K562 (cell line): ENCODE results near the gene PIP4K2A. TPM values are rescaled to one million over a fixed set of nuclear protein-coding genes. Genes with fewer than 3 reads are reported as not detected.

Experiments used
- ATAC-seq: fragments of 200-7000 bp; cut with Tn5 transposase; 3 replicates; pipeline ENCODE4 v1.9.1; 2020; ENCODE audit warnings: moderate library complexity
- BruUV-seq: library from RNA; stranded (reverse); fragments of 400-500 nt; replicated peaks from 2 replicates; lab custom pipeline; 2021; lab: Mats Ljungman, UMichigan
- CTCF ChIA-PET: fragments of 300-600 bp; formaldehyde crosslinking; extraction: SDS; loops from one replicate; lab custom pipeline; 2021; ENCODE audit warnings: low intra/inter-chr PET ratio; lab: Yijun Ruan, JAX
- POLR2A ChIA-PET: fragments of 300-600, 350-650 bp; sonication (Branson Sonifier 250); formaldehyde crosslinking; extraction: SDS; loops from one replicate; lab custom pipeline; 2021; ENCODE audit warnings: antibody characterized with exemption, inconsistent platforms; lab: Yijun Ruan, JAX
- DNase-seq, 4 experiments: peaks; one replicate each; pipeline versions ENCODE4 v3.0.0 to v3.0.0-alpha.2; 2011 to 2018; ENCODE audit warnings: low spot score in 3 of 4, mixed read lengths in 3 of 4; ENCODE audit errors: extremely low read depth in 1 of 4
- FAIRE-seq: peaks from 2 replicates; lab custom pipeline; 2011; peaks lifted over from hg19 to GRCh38; lab: Jason Lieb, UNC
- H2AFZ ChIP-seq: 2 replicates; pipeline ENCODE4 v1.6.0; 2011; ENCODE audit warnings: low read depth, low read length, control low read depth, inconsistent platforms
- H3K27ac ChIP-seq: fragments of 200-600 bp; 3 replicates; pipeline ENCODE4 v1.8.0; 2011; ENCODE audit warnings: low read depth, mild to moderate bottlenecking, control low read depth, inconsistent platforms, low read length, moderate library complexity, mixed read lengths; ENCODE audit errors: extremely low read depth
- H3K27me3 ChIP-seq, 2 experiments: fragments of 300-600 bp in 1 of 2; 2 replicates in 1 of 2; 3 replicates in 1 of 2; pipeline versions ENCODE4 v1.6.0 to v1.8.0; 2011; ENCODE audit warnings: inconsistent platforms in 2 of 2, low read length in 2 of 2, mild to moderate bottlenecking in 1 of 2, mixed read lengths in 1 of 2, moderate library complexity in 1 of 2; ENCODE audit not compliant: control insufficient read depth in 2 of 2, insufficient read depth in 2 of 2
- H3K36me3 ChIP-seq: fragments of 300-600 bp; 3 replicates; pipeline ENCODE4 v1.8.0; 2011; ENCODE audit warnings: mild to moderate bottlenecking, low read length, inconsistent platforms; ENCODE audit not compliant: control insufficient read depth, insufficient read depth
- H3K4me1 ChIP-seq, 2 experiments: fragments of 200-600 bp in 1 of 2; replicated peaks in 1 of 2; 2 replicates in 1 of 2; 3 replicates in 1 of 2; pipeline versions ENCODE4 v1.5.1 to v1.8.0; 2011; ENCODE audit warnings: inconsistent platforms in 2 of 2, low read length in 2 of 2, mild to moderate bottlenecking in 1 of 2, mixed read lengths in 1 of 2, moderate library complexity in 1 of 2; ENCODE audit not compliant: control insufficient read depth in 2 of 2, insufficient read depth in 2 of 2
- H3K4me2 ChIP-seq: 2 replicates; pipeline ENCODE4 v1.6.1; 2011; ENCODE audit warnings: low read length, control low read depth, inconsistent platforms, mixed read lengths; ENCODE audit not compliant: insufficient read depth
- H3K4me3 ChIP-seq: fragments of 200-600 bp; sonication (generic), shearing (Covaris generic); 2 replicates; pipeline ENCODE4 v1.5.1; 2016; ENCODE audit warnings: control low read depth, inconsistent platforms
- H3K79me2 ChIP-seq: fragments of 200-600 bp; 3 replicates; pipeline ENCODE4 v1.8.0; 2011; ENCODE audit warnings: low read length, inconsistent platforms; ENCODE audit not compliant: control insufficient read depth, insufficient read depth
- H3K9ac ChIP-seq, 2 experiments: 2 replicates each; pipeline versions ENCODE4 v1.6.0 to v1.6.1; 2011; ENCODE audit warnings: low read depth in 2 of 2, low read length in 2 of 2, control low read depth in 1 of 2, inconsistent platforms in 1 of 2, mild to moderate bottlenecking in 1 of 2, mixed read lengths in 1 of 2; ENCODE audit not compliant: insufficient read depth in 1 of 2
- H3K9me1 ChIP-seq: one replicate; pipeline ENCODE4 v1.6.0; 2011; ENCODE audit warnings: inconsistent platforms, mild to moderate bottlenecking, low read length, moderate library complexity; ENCODE audit not compliant: control insufficient read depth, insufficient read depth
- H3K9me3 ChIP-seq: replicated peaks from 2 replicates; pipeline ENCODE4 v1.5.1; 2011; ENCODE audit warnings: low read depth, low read length, inconsistent platforms; ENCODE audit not compliant: control insufficient read depth, insufficient read depth
- H4K20me1 ChIP-seq: replicated peaks from 2 replicates; pipeline ENCODE4 v1.6.1; 2011; ENCODE audit warnings: low read length, inconsistent platforms, mixed read lengths; ENCODE audit not compliant: control insufficient read depth, insufficient read depth
- ARNT ChIP-seq, 2 experiments: fragments of 450-650 bp; IDR thresholded peaks; 2 replicates each; pipeline ENCODE4 v1.6.1; 2016; ENCODE audit warnings: mild to moderate bottlenecking in 1 of 2
- ATF3 ChIP-seq, 2 experiments: fragments of 450-650 bp in 1 of 2; sonication (generic) in 1 of 2; formaldehyde crosslinking in 1 of 2; IDR thresholded peaks in 1 of 2; conservative IDR thresholded peaks in 1 of 2; 2 replicates each; pipeline versions ENCODE4 v1.6.1 to v1.8.1; 2016 to 2023; ENCODE audit warnings: mild to moderate bottlenecking in 2 of 2, moderate library complexity in 2 of 2, inconsistent platforms in 1 of 2, missing genetic modification reagents in 1 of 2
- GTF2A2 ChIP-seq: IDR thresholded peaks from 2 replicates; pipeline ENCODE4 v1.6.1; 2016; ENCODE audit warnings: mild to moderate bottlenecking, missing genetic modification characterization, missing compliant biosample characterization
- HIVEP1 ChIP-seq: fragments of 250-450 bp; sonication (Bioruptor Pico); IDR thresholded peaks from 2 replicates; pipeline ENCODE4 v1.4.0; 2020; ENCODE audit warnings: mild to moderate bottlenecking
- HNRNPK ChIP-seq: fragments of 200-400 bp; formaldehyde crosslinking; IDR thresholded peaks from one replicate; pipeline ENCODE4 v1.6.1; 2018; ENCODE audit warnings: mild to moderate bottlenecking, low read depth, low read length; ENCODE audit not compliant: poor library complexity, severe bottlenecking
- KDM5B ChIP-seq: fragments of 200-600 bp; sonication (generic); IDR thresholded peaks from 2 replicates; pipeline ENCODE4 v1.6.1; 2012; ENCODE audit warnings: low read depth, mild to moderate bottlenecking, moderate library complexity, low read length, control low read depth, inconsistent platforms; ENCODE audit not compliant: insufficient replicate concordance
- NFATC3 ChIP-seq: fragments of 450-650 bp; IDR thresholded peaks from 2 replicates; pipeline ENCODE4 v1.6.1; 2017; ENCODE audit warnings: mild to moderate bottlenecking
- NFYB ChIP-seq: IDR thresholded peaks from 2 replicates; pipeline ENCODE4 v1.6.1; 2011; ENCODE audit warnings: mild to moderate bottlenecking, moderate library complexity; ENCODE audit not compliant: insufficient read length; ENCODE audit errors: extremely low read depth
- SAFB2 ChIP-seq: fragments of 200-400 bp; formaldehyde crosslinking; IDR thresholded peaks from 2 replicates; pipeline ENCODE4 v1.6.1; 2018; ENCODE audit warnings: borderline replicate concordance, low read length, low read depth, moderate library complexity; ENCODE audit not compliant: severe bottlenecking
- TEAD4 ChIP-seq, 2 experiments: sonication (generic) in 1 of 2; formaldehyde crosslinking in 1 of 2; IDR thresholded peaks; 2 replicates each; pipeline versions ENCODE4 v1.6.1 to v1.8.0; 2012 to 2022; ENCODE audit warnings: borderline replicate concordance in 1 of 2, inconsistent platforms in 1 of 2, low read length in 1 of 2, mild to moderate bottlenecking in 1 of 2, missing genetic modification reagents in 1 of 2
- whole genome bisulfite sequencing: fragments of 100-300 bp; shearing (Covaris generic); methylation state at CpG from one replicate; pipeline ENCODE4 v1.1.6; 2016; ENCODE audit warnings: low coverage, mixed read lengths; ENCODE audit not compliant: insufficient coverage; ENCODE audit errors: missing lambda C conversion rate; 5-methylcytosine and 5-hydroxymethylcytosine counted together
- in situ Hi-C: fragments of 300-500 bp; cut with MboI; formaldehyde crosslinking; loops from 4 replicates; pipeline ENCODE4 v1.15.0; 2018; ENCODE audit warnings: inconsistent platforms, mixed read lengths
- intact Hi-C: fragments of 100-400 bp; cut with micrococcal nuclease; formaldehyde crosslinking; loops from 2 replicates; pipeline ENCODE4 v1.14.2; 2022
- polyA plus RNA-seq, 8 experiments: library from polyadenylated mRNA; depleted of rRNA in 4 of 8; stranded (reverse) in 5 of 8; unstranded in 3 of 8; fragments of >200 nt; fragmentation: Nextera tagmentation in 2 of 8; fragmentation: Illumina TruSeq in 1 of 8; extraction: Ambion mirVana in 2 of 8; extraction: Trizol in 1 of 8; gene quantifications; 2 replicates each; pipeline versions ENCODE4 v1.2.1 to v1.2.3, GENCODE V29; 2011 to 2014; ENCODE audit warnings: inconsistent platforms in 1 of 8, missing spikeins in 1 of 8
- total RNA-seq, 7 experiments: library from RNA; depleted of rRNA in 6 of 7; stranded (reverse); fragments of >200 nt in 6 of 7; fragmentation: Illumina TruSeq in 2 of 7; extraction: Trizol in 2 of 7; gene quantifications; 2 replicates each; pipeline versions ENCODE4 v1.2.1 to v1.2.3, GENCODE V29; 2011 to 2021; ENCODE audit warnings: low replicate concordance in 1 of 7
- TF ChIP-seq, protein P1 (sequence below): fragments of 200-800 bp; sonication (Bioruptor generic); IDR thresholded peaks from 2 replicates; pipeline ENCODE4 v1.6.1; 2017; ENCODE audit warnings: missing genetic modification characterization, missing compliant biosample characterization
- TF ChIP-seq, protein P2 (sequence below): fragments of 250-450 bp; sonication (Bioruptor Pico); IDR thresholded peaks from 2 replicates; pipeline ENCODE4 v1.5.0; 2021
- TF ChIP-seq, protein P3 (sequence below): fragments of 450-650 bp; IDR thresholded peaks from 2 replicates; pipeline ENCODE4 v1.6.1; 2016; ENCODE audit warnings: mild to moderate bottlenecking
- TF ChIP-seq, protein P4 (sequence below): fragments of 450-650 bp; IDR thresholded peaks from 2 replicates; pipeline ENCODE4 v1.7.0; 2016; ENCODE audit warnings: borderline replicate concordance

The PIP4K2A gene
- total and polyA plus RNA-seq, 9 of the 15 experiments (the other 6 are each of a cell fraction or from before 2014, with no cell fraction given), result 35.6 to 117 (median 71.9) TPM

- 73% methylated on average over 8 of the region's 8 CpGs for WGBS
- TF ChIP-seq SAFB2 (no peak), KDM5B (no peak), GTF2A2 (tag) (no peak), ARNT (IDR thresholded peaks at IDR 0.05) (no peak), TEAD4 (IDR thresholded peaks at IDR 0.05; ENCODE audit: low read length) (no peak), TEAD4 (CRISPR knock-in tag; IDR thresholded peaks at IDR 0.05; ENCODE audit: borderline replicate concordance) (no peak), NFATC3 (no peak), HNRNPK (no peak), NFYB (no peak), HIVEP1 (CRISPR knock-in tag) (no peak), ATF3 (IDR thresholded peaks at IDR 0.05) (no peak), ATF3 (CRISPR knock-in tag; conservative IDR thresholded peaks at IDR 0.05) (no peak)
- TF ChIP-seq, protein P1, sequence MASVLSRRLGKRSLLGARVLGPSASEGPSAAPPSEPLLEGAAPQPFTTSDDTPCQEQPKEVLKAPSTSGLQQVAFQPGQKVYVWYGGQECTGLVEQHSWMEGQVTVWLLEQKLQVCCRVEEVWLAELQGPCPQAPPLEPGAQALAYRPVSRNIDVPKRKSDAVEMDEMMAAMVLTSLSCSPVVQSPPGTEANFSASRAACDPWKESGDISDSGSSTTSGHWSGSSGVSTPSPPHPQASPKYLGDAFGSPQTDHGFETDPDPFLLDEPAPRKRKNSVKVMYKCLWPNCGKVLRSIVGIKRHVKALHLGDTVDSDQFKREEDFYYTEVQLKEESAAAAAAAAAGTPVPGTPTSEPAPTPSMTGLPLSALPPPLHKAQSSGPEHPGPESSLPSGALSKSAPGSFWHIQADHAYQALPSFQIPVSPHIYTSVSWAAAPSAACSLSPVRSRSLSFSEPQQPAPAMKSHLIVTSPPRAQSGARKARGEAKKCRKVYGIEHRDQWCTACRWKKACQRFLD, result no peak
- TF ChIP-seq, protein P2, sequence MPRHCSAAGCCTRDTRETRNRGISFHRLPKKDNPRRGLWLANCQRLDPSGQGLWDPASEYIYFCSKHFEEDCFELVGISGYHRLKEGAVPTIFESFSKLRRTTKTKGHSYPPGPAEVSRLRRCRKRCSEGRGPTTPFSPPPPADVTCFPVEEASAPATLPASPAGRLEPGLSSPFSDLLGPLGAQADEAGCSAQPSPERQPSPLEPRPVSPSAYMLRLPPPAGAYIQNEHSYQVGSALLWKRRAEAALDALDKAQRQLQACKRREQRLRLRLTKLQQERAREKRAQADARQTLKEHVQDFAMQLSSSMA (CRISPR knock-in tag), result no peak
- TF ChIP-seq, protein P3, sequence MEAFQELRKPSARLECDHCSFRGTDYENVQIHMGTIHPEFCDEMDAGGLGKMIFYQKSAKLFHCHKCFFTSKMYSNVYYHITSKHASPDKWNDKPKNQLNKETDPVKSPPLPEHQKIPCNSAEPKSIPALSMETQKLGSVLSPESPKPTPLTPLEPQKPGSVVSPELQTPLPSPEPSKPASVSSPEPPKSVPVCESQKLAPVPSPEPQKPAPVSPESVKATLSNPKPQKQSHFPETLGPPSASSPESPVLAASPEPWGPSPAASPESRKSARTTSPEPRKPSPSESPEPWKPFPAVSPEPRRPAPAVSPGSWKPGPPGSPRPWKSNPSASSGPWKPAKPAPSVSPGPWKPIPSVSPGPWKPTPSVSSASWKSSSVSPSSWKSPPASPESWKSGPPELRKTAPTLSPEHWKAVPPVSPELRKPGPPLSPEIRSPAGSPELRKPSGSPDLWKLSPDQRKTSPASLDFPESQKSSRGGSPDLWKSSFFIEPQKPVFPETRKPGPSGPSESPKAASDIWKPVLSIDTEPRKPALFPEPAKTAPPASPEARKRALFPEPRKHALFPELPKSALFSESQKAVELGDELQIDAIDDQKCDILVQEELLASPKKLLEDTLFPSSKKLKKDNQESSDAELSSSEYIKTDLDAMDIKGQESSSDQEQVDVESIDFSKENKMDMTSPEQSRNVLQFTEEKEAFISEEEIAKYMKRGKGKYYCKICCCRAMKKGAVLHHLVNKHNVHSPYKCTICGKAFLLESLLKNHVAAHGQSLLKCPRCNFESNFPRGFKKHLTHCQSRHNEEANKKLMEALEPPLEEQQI, result no peak
- TF ChIP-seq, protein P4, sequence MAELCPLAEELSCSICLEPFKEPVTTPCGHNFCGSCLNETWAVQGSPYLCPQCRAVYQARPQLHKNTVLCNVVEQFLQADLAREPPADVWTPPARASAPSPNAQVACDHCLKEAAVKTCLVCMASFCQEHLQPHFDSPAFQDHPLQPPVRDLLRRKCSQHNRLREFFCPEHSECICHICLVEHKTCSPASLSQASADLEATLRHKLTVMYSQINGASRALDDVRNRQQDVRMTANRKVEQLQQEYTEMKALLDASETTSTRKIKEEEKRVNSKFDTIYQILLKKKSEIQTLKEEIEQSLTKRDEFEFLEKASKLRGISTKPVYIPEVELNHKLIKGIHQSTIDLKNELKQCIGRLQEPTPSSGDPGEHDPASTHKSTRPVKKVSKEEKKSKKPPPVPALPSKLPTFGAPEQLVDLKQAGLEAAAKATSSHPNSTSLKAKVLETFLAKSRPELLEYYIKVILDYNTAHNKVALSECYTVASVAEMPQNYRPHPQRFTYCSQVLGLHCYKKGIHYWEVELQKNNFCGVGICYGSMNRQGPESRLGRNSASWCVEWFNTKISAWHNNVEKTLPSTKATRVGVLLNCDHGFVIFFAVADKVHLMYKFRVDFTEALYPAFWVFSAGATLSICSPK, result no peak
These were observed 54.5 kb downstream of the PIP4K2A start for GRCh38 chr10:22659866-22660265.

More at GRCh38 chr10:22659866-22660265, 54.5 kb downstream of the PIP4K2A start:
- H3K4me2 ChIP-seq, result no peak overlapping the region
- H3K27ac ChIP-seq, result no peak overlapping the region
- H3K79me2 ChIP-seq, result peaks cover 96% of the 10 kb centered on the region
- ATAC-seq, result peak; percentile 20
- H2AFZ ChIP-seq, result no peak overlapping the region
- peaks cover 9 to 33% of the 10 kb centered on the region in 2 experiments for H3K4me1 ChIP-seq
- no peak overlapping the region; a peak in 1 of 4 replicates for H3K9ac ChIP-seq
- no peaks in the 10 kb centered on the region for H3K9me3 ChIP-seq
- intact Hi-C loops, result no loop called here
- no peaks in the 10 kb centered on the region for H3K9me1 ChIP-seq
- H3K4me3 ChIP-seq, result no peak overlapping the region
- in situ Hi-C loops, result no loop called here
- CTCF ChIA-PET, result no interaction called here
- no TSS peak for BruUV-seq
- no peak for FAIRE-seq
- peaks cover 12% of the 10 kb centered on the region; the same call in 1 of the 2 replicates for H4K20me1 ChIP-seq
- H3K36me3 ChIP-seq, result peaks cover 17% of the 10 kb centered on the region; the same call in 1 of the 3 replicates
- H3K27me3 ChIP-seq, result no peaks in the 10 kb centered on the region
- POLR2A ChIA-PET, result interaction anchor here (0.6 kb wide), 1 partner anchor 351 kb away, joined by 4 read pairs; no protein-coding TSS in a partner anchor
- no peak for DNase-seq
